Stimulated activated CD4-positive, alpha-beta T cell treated with anti-CD3 and anti-CD28 coated beads, Interleukin-4, amount 100 ng/mL, for 48 hours (primary cell): ENCODE data around the gene UBE2F.
A peak's percentile ranks its signal among the peaks of the same experiment; 100 is the strongest.
"Not testable (repeated sequence)": the region's sequence is repeated elsewhere in the genome, so short reads cannot be mapped to it uniquely, and the experiment has no call there.

Source experiments
- DNase-seq, 2 donors: peaks; one replicate each; pipeline ENCODE4 v3.0.0-alpha.2; 2020; ENCODE audit warnings: low read depth in 2 of 2

Gene UBE2F

DNA sequence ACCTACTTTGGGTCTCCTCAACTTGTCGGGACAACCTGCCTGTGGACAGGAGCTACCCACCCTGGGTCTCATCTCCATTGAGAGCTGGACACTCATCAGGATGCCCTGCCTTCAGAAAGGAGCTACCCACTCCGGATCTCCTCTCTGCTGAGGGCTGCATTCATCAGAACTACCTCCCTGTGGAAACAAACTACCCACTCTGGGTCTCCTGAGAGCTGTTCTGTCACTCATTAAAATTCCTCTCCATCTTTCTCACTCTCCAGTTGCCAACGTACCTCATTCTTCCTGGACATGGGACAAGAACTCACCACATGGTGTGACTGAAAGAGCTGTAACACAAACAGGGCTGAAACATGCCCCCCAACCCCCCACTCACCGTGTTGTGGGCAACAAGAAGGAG, 22.5 kb upstream of the UBE2F start:
- DNase-seq, result no peak

DNA sequence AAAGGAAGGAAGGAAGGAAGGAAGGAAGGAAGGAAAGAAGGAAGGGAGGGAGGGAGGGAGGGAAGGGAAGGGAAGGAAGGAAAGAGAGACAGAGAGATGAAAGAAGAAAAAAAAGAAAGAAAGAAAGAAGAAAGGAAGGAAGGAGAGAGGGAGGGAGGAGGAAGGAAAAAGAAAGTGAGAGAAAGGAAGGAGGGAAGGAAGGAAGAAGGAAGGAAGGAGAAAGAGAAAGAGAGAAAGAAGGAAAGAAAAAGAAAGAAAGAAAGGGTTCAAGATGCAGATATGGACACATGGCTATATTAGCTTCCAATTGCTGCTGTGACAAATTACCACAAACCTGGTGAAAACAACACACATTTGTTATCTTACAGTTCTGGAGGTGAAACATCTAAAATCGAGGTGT, 20.4 kb upstream of the UBE2F start:
- no peak for DNase-seq

DNA sequence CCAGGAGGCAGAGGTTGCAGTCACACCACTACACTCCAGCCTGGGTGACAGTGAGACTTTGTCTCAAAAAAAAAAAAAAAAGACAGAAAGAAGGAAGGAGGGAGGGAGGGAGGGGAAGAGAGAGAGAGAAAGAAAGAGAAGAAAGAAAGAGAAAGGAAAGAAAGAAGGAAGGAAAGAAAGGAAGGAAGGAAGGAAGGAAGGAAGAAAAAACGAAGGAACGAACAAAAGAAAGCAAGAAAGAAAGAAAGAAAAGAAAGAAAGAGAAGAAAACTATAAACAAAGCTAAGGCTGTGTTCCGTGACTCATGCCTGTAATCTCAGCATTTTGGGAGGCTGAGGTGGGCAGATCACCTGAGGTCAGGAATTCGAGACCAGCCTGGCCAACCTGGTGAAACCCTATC, 15.5 kb upstream of the UBE2F start:
- DNase-seq, result not testable (repeated sequence)

DNA sequence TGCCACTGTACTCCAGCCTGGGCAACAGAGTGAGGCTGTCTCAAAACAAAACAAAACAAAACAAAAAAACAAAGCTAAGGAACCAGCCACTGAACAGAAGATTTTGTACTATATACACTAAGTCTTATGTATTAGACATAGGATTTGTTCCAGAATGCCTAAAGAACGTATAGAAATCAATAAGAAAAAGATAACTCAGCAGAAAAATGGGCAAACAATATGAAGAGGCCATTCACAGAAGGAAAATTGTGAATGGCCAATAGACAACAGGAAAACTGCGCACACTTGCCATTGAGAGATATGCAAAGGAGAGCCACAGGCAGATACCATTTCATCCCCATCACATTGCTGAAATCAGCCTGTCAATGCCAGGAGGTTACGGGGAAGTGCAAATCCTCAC, 14.9 kb upstream of the UBE2F start:
- no peak for DNase-seq

DNA sequence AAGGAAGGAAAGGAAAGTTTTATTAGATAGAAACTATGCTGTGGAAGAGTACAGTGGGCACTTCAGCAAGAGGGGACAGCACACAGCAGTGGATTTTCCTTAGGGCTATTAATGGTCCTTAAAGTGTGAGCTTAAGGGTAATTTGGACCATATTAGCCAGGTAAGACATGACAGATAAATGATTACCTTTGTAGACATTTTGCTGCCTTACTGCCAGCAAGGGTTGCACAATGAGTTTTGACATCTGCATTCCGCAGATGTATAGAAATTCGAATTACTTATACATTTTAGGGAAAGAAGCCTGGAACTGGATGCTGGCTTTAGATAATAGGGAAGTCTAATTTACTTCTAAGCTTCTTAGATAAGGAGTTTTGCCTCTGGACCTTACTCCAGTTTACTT, 14.0 kb upstream of the UBE2F start:
- no peak for DNase-seq

DNA sequence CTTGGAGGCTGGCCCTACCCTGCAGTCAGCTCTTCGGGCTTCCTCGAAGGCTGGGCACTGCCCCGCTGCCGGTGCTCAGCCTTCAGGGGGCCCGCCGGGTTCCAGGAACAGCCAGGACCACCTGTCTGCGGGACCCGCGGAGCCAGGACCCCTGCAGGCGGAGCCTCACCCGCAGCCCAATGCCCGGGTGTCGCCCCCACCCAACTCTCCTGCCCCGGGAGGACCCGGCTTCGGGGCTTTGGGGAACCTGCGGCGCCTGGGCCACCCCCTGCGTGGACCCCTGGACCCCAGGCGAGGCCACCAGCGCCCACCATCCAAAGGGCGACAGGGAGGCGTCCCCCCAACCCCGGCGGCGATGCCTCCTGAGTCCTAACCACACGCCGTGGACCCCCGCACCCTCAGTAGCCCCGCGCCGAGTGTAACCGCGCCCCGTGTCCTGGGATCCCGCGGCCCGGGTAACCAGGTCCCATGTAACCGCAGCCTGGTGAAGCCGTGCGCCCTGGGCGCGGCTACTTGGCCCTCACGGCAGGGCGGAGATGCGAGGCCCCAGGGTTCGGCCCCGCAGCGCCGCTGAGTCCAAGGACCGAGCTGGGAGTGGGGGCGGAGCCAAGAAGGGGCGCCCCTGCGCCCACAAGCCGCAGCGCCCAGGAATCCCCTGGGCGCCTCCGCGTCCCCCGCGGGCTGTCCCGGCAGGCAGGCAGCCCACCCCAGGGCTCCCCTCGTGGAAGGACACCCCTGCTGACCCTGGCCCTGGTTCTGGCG, 11.0 kb upstream of the UBE2F start:
- no peak for DNase-seq

DNA sequence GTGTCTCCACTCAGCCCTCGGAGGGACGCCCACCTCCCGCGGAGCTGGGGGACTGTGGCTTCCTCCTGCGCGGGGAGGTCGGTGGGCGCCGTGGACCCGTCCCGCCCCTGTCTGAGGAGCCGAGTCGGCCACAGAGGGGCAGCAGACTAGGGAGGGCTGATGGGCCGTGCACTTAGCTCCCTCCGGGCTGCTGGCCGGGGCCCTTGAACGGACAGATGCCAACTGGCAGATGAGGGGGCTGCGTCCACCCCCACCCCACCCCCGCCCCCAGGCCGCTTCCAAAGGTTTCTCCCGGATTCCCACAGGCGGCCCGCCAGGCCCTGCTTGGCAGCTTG, 10.4 kb upstream of the UBE2F start:
- DNase-seq, result no peak

DNA sequence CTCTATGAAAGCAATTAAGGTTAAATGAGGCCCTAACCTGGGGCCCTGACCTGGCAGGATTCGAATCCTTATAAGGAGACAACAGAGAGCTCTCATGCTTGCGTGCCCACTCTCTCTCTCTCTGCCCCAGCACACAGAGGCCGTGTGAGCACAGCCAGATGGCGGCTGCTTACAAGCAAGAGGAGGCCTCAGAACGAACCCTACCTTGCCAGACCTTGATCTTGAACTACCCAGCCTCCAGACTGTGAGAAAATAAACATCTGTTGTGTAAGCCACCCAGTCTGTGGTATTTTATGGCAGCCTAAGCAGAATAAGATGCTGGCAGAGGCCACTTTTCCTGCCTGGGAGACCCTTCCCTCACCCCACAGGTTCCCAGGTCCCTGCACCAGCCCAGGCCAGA, 5.2 kb upstream of the UBE2F start:
- DNase-seq, result no peak

DNA sequence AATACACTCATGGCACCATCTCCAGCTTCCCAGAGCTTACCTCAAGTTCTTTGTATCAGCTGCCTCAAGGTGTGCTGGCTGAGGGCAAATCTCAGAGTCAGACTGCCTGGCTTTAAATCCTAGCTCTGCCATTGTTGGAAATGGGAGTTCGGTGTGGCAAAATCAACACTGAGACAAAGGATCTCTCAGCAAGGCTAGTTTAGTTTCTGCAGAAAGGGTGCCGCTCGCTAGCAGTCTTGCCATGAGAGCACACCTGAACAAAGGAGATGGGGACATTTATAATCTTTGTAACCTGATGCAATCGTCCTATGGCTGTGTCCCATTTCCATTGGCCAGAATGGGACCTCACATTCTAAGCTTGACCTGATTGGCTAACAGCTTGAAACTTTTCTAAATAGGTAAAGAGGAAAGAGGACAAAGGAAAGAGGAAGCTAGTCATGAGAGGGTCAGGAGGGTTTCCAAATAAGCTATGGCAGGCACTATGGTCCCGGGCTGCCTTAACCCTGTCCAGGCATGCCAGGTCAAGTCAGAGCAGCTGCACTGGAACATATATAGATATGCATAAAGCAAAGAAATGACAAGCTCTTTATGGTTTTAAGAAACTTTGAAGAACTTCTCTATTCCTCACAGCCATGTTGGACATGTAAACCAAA, 4.3 kb upstream of the UBE2F start:
- DNase-seq, result no peak

DNA sequence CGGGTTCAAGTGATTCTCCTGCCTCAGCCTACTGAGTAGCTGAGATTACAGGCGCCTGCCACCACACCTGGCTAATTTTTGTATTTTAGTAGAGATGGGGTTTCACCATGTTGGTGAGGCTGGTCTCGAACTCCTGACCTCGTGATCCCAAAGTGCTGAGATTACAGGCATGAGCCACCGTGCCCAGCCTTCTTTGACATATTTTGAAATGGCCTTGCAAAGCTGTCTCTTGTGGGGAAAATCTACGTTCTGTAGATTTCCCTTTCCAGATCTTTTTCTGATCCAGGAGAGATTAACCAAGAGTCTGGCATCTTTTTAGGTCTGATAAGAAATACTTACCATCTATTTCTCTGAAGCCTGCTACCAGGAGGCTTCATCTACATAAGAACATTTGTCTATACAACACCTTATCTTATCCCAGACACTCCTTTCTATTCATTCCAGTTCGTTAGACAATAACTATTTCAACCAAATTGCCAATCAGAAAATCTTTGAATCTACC, 3.3 kb upstream of the UBE2F start:
- DNase-seq, result not testable (repeated sequence)

DNA sequence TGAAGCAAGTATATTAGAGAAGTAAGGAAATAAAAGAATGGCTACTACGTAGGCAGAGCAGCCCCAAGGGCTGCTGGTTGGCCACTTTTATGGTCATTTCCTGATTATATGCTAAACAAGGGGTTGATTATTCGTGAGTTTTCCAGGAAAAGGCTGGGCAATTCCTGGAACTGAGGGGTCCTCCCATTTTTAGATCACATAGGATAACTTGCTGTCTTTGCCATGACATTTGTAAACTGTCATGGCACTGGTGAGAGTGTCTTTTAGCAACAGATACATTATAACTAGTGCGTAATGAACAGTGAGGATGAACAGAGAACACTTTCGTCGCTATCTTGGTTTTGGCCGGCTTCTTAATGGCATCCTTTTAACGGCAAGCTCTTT, 2.6 kb upstream of the UBE2F start:
- no peak for DNase-seq

DNA sequence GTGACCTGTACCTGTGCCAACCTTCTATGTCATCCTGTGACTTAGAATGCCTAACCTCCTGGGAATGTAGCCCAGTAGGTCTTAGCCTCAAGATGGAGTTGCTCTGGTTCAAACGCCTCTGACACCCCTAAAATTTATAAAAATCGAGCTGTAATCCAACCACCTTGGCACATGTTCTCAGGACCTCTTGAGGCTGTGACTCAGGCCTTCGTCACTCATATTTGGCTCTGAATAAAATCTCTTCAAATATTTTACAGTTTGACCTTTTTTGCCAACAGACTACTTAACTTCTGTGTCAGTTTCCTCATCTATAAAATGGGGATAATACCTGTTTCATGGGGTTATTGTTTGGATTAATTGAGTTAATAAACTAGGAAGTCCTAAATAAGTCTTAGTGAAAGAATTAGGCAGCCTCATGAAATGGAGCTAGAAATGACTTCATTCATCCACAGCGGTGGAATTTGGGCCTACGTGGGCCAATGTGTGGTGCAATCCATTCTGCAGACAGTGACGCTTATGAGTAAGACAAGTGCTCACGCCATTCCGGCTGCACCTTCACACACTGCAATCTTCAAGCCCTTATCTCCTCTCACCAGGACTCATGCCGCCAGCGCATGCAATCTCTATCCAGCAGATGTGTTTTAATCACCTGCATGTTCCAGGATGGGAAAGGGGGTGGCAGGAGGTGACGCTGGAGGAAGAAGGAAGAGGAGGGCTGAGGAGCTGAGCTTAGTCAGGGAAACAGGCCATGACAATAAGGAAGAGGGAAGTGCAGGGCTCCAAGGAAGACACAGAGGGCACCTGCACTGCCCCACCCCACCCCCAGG, 2.0 kb upstream of the UBE2F start:
- no peak for DNase-seq

DNA sequence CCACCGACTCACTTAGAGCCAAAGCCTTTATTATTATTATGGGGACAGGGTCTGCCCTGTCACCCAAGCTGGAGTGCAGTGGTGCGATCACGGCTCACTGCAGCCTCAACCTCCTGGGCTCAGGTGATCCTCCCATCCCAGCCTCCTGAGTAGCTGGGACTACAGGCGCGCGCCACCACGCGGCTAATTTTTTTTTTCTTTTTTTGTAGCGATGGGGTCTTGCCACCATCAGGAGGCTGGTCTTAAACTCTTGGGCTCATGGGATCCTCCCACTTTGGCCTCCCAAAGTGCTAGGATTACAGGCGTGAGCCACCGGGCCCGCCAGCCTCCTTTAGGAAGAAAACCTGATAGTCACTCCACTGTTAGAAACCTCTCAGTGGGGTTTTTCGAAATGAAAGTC, 970 bp upstream of the UBE2F start:
- DNase-seq, result not testable (repeated sequence)

DNA sequence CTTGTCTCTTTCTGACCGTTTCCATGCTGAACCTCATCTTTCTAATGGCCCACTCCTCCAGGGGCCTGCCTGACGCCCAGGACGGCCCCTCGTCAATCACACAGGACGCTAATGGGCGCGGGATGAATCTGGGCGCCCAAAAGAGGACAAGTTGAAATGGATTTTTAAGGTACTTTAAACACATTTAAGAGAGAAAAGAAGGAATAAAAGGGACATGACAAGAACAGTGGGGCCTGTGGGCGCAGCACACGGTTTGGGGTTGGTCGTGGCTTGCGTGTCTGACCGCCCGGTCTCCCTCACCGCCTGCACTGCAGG, 607 bp upstream of the UBE2F start:
- DNase-seq, result no peak

DNA sequence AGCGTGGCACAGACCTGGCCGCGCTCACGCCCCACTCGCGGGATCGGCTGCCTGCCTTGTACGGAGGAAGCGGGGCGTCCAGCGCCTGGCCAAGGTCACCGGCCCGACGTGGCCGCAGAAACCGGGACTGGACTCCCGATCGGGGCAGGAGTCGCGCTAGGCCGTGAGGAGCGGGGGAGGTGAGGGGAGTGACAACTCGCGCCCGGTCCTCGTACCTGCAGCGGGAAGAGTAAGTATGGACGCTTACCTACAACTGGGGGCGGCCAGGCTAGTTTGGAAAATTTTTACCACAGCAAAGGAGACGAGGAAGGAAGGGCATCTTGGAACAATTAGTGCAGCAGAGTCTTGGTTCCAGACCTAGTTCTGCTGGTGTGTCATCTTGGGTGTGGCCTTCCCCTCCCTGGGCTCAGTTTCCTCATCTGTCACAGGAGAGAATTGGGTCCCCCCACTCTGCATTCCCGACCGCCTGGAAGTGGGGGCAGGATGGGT, 693 bp downstream of the UBE2F start:
- DNase-seq, result no peak

DNA sequence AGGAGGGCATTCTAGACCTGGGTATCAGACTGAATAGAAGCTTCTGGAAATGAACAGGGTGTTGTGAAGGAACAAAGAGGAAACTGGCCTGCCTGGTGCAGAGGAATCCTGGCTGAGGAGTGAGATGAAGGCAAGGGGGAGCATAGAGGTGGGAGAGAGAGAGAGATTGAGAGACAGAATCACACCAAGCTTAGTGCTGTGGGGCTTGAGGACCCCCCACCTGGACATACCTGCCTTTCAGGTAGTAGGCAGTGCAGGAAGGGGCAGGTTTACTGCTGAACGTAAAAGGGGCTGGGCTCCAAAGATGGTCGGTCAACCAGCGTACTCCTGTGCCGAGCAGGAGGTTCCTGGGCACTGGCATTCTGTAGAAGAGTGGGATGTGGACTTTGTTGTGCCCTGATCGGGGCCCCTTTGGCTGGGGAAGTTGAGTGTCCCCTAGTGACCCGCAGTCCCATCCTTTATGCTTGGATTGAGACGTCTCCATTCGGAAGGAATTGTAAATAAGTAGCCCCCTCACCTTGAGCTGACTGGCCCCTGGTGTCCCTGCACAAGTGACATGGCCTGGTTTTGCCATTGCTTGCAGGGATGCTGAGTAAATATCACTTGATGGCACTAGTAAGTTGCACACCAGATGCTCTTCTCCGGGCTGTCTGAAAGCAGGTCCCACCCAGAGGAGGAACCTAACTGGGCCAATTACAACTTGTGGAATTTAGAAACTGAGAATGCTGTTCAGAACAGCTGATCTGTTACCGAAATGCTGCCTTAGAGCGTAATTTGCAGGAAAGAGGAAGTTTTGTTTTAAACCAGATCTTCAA, 1.4 kb downstream of the UBE2F start:
- peak in 1 of 2 donors; percentile 23 for DNase-seq

DNA sequence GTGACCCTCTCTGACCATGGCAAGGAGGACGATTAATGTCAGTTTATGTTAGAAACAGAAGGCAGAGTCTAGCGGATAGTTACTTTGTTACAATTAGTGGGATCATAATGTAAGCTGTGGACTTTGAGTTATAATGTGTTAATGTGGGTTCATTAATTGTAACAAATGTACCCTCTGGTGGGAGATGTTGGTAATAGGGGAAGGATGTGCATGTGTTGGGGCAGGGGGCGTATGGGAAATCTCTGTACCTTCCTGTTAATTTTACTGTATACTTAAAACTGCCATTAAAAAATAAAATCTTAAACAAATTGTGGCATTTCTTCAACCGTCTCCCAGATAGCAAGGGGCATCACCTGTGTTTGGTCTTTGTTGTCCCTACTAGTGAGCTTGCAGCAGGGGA, 4.8 kb downstream of the UBE2F start:
- DNase-seq, result no peak

DNA sequence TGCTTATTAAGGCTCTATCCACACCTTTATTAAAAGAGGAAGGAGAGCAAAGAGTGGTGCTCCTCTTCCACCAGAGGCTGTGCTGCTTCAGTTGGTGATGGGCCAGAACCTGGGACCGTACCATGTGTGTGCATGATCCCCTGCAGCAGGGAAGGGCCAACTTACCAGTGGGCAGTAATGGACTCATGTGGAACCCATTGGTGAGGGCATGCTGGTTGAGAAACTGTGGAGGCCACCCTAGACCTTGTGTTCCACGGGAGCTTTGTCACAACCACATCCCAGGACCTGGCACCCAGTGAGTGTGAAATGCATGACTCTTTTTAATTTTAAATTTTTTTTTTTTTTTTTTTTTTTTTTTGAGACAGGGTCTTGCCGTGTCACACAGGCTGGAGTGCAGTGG, 5.4 kb downstream of the UBE2F start:
- DNase-seq, result no peak

DNA sequence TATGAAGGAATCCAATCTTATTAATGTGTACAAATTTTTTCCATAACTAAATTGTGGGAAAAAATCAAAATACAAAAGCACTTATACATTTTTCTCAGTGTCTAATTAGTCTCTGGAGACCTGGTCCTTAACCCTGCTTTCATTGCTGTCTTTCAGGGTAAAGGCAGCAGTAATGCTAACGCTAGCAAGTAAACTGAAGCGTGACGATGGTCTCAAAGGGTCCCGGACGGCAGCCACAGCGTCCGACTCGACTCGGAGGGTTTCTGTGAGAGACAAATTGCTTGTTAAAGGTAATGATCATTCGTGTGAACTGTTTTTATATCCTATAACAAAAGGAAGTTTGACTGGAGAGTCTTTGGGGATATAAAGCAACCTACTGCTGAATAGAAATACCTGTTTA, 6.1 kb downstream of the UBE2F start:
- DNase-seq, result no peak

DNA sequence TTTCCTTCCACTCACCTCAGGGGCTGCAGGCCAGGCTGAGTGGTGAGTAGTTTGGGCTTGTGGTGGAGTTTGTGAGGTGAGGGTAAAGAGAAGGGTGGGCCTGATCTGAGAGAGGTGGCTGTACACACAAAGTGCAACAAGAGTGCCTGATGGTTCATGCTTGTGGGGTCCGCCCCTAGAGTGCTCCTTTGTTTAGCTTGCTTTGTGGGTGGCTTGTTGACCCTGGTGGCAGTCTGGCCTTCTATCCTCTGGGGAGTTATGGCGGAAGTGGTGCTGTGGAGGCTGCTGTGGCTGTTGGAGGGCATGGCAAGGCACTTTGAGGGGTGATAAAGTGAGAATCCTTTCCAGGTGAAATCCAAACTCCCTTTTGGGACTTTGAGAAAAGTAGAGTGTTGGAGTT, 10.6 kb downstream of the UBE2F start:
- no peak for DNase-seq

DNA sequence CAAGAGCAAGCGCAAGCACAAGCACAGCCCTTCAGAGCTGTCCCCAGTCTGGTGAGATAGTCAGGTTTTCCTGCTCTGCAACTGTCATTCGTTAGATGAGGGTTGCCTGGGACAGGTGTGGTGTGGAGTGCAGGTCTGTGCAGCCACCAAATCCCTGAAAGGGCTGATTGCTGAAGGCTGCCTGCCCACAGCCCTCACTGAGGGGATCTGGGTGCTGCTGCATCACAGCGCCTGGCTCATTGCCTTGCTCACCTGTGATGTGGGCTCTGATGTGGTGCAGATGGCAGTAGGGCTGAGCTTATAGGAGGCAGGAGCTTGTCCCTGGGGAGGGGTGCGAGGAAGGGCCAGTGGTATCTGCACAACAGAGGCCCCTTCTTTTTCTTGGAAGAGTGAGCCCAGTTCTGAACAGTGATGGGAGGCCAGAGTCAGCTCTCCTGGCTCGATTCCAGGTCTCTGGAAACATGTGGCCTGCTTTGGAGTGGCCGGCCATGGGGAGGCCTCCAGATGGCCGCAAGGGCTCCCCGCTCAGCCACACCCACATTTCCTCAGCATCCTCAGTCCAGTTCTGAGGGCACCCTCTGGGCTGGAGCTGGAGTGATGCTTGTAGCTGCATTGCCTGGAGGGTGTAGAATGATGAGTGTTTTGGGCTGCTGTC, 11.4 kb downstream of the UBE2F start:
- no peak for DNase-seq
